ENCODE results near the gene KCNJ11. TPM values are rescaled to one million over a fixed set of nuclear protein-coding genes. Genes with fewer than 3 reads are reported as not detected.

Gene KCNJ11
- total and polyA plus RNA-seq, 10 of the 15 experiments (the other 5 are each of a cell fraction or from before 2014, with no cell fraction given) = 0.06 to 0.56 (median 0.21) TPM; not detected in 6

DNA sequence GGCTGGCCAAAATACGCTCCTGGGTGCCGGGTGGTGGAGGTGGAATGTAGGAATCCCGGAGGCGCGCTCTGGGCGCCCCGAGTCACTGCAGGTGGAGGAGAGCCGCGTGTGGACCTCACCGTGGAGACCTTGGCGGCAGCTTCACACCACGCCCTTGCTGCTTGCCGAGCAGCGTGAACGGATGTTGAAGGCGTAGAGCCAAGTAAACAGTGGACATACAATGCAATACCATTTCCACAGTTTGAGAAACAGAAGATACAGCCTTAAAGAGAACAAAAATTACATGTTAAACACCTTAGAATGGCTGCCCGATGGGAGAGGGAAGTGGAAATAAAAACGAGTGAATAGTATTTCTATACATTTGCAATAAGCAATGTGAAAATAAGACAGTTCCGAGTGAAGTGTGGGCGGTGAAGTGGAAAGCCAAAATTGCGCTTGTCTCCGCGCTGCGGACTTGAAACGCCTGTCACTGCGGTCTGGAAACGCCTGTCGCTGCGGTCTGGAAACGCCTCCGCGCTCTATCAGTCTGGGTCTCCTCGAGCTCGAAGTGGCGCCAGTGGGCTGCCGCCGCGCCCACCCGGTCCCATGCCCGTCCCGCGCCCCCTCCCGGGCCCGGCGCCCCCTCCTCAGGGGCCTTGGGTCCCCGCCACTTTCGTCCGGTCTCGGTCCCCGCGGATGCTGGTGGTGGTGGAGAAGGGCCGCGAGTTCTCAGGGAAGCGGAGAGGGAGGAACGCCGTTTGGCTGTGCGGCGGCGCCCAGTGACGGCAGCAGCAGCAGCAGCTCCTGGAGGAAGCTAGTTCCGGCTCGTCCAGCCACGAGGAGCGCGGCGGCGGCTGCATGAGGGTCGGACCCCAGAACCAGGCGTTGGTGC lies 35.3 kb downstream of the KCNJ11 start:
- Histone ChIP-seq H2AFZ (ENCODE audit: control insufficient read depth, low read depth, low read length) (peak overlapping the region; percentile 61), H3K4me2 (ENCODE audit: control insufficient read depth, insufficient read depth) (peak overlapping the region; percentile 98), H3K27me3 (replicated peaks in 1 of 2; ENCODE audit: control insufficient read depth in 2 of 2, insufficient read depth in 2 of 2, low read length in 1 of 2) (peaks cover 8 to 11% of the 10 kb centered on the region in 2 experiments; a peak in 3 of 4 replicates), H3K9ac (ENCODE audit: control insufficient read depth, insufficient read depth, low read length) (0 out of 2 replicates have a peak overlapping the region, but pooled peaks have one; percentile 11), H3K27ac (ENCODE audit: control insufficient read depth, insufficient read depth) (no peak overlapping the region), H3K79me2 (ENCODE audit: control insufficient read depth, insufficient read depth, low read length) (no peaks in the 10 kb centered on the region), H3K4me3 (peak overlapping the region; percentile 68), H3K36me3 (ENCODE audit: control insufficient read depth in 2 of 2, insufficient read depth in 2 of 2, low read length in 1 of 2) (no peaks in the 10 kb centered on the region), H3K4me1 (ENCODE audit: control insufficient read depth, insufficient read depth, low read length) (peaks cover 12% of the 10 kb centered on the region), H3K9me3 (replicated peaks; ENCODE audit: control insufficient read depth, insufficient read depth, low read length) (no peaks in the 10 kb centered on the region; the same call in 2 of the 3 replicates), H4K20me1 (ENCODE audit: control insufficient read depth, insufficient read depth) (no peaks in the 10 kb centered on the region)
- no TSS peak for BruUV-seq (replicated peaks)
- peak; percentile 71 for ATAC-seq
- peak; percentile 8 for DNase-seq (ENCODE audit: low read depth, low spot score)
- ChIA-PET SMC1A (ENCODE audit: uncharacterized antibody, unreplicated experiment) (interaction anchor here (1.2 to 2.2 kb wide), 5 partner anchors 8 to 130 kb away, joined by 3 to 15 read pairs (median 3); no protein-coding TSS in a partner anchor), CTCF (interaction anchor here (0.6 to 2.8 kb wide), 8 partner anchors 8 to 143 kb away, joined by 3 to 14 read pairs (median 4); no protein-coding TSS in a partner anchor), RAD21 (ENCODE audit: unreplicated experiment) (interaction anchor here (1.2 kb wide), 3 partner anchors 72 to 175 kb away, joined by 3 to 4 read pairs (median 3); no protein-coding TSS in a partner anchor), POLR2A (no interaction called here)
- TF ChIP-seq RUNX3 (IDR thresholded peaks at IDR 0.05; ENCODE audit: low read length) (peak; percentile 77), EZH2 (IDR thresholded peaks at IDR 0.05; ENCODE audit: borderline replicate concordance, control insufficient read depth, low read depth, low read length) (0 out of 2 replicates have a peak, but pooled peaks have one; percentile 35), NRF1 (conservative IDR thresholded peaks at IDR 0.05; ENCODE audit: low read depth, low read length) (no peak), MTA3 (IDR thresholded peaks at IDR 0.05; ENCODE audit: borderline replicate concordance, low read length) (no peak), STAT1 (conservative IDR thresholded peaks at IDR 0.05) (no peak), GATAD2B (conservative IDR thresholded peaks at IDR 0.05; ENCODE audit: low read depth) (0 out of 2 replicates have a peak, but pooled peaks have one; percentile 35), EGR1 (IDR thresholded peaks at IDR 0.05; ENCODE audit: borderline replicate concordance in 1 of 2, low read depth in 2 of 2, low read length in 2 of 2) (peak in 1 of 2 experiments; percentile 36; a peak in 1 of 3 replicates), IKZF1 (conservative IDR thresholded peaks at IDR 0.05) (peak; percentile 47; the same call in 1 of the 2 replicates), EED (IDR thresholded peaks at IDR 0.05; ENCODE audit: low read depth) (peak; percentile 37; the same call in 1 of the 2 replicates), SIX5 (IDR thresholded peaks at IDR 0.05; ENCODE audit: low read depth, low read length, severe bottlenecking) (no peak), KDM1A (IDR thresholded peaks at IDR 0.05; ENCODE audit: borderline replicate concordance) (no peak), MYB (IDR thresholded peaks at IDR 0.05; ENCODE audit: borderline replicate concordance, low read depth, low read length) (no peak), SREBF1 (IDR thresholded peaks at IDR 0.05; ENCODE audit: low read length) (no peak), SUZ12 (IDR thresholded peaks at IDR 0.05; ENCODE audit: unreplicated experiment) (peak; percentile 42), DPF2 (IDR thresholded peaks at IDR 0.05) (0 out of 2 replicates have a peak, but pooled peaks have one; percentile 57), CEBPB (IDR thresholded peaks at IDR 0.05; ENCODE audit: borderline replicate concordance in 1 of 2, low read depth in 2 of 2, low read length in 2 of 2) (no peak)
- TF ChIP-seq, protein P1, sequence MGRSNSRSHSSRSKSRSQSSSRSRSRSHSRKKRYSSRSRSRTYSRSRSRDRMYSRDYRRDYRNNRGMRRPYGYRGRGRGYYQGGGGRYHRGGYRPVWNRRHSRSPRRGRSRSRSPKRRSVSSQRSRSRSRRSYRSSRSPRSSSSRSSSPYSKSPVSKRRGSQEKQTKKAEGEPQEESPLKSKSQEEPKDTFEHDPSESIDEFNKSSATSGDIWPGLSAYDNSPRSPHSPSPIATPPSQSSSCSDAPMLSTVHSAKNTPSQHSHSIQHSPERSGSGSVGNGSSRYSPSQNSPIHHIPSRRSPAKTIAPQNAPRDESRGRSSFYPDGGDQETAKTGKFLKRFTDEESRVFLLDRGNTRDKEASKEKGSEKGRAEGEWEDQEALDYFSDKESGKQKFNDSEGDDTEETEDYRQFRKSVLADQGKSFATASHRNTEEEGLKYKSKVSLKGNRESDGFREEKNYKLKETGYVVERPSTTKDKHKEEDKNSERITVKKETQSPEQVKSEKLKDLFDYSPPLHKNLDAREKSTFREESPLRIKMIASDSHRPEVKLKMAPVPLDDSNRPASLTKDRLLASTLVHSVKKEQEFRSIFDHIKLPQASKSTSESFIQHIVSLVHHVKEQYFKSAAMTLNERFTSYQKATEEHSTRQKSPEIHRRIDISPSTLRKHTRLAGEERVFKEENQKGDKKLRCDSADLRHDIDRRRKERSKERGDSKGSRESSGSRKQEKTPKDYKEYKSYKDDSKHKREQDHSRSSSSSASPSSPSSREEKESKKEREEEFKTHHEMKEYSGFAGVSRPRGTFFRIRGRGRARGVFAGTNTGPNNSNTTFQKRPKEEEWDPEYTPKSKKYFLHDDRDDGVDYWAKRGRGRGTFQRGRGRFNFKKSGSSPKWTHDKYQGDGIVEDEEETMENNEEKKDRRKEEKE (IDR thresholded peaks at IDR 0.05) = no peak
- TF ChIP-seq, protein P2, sequence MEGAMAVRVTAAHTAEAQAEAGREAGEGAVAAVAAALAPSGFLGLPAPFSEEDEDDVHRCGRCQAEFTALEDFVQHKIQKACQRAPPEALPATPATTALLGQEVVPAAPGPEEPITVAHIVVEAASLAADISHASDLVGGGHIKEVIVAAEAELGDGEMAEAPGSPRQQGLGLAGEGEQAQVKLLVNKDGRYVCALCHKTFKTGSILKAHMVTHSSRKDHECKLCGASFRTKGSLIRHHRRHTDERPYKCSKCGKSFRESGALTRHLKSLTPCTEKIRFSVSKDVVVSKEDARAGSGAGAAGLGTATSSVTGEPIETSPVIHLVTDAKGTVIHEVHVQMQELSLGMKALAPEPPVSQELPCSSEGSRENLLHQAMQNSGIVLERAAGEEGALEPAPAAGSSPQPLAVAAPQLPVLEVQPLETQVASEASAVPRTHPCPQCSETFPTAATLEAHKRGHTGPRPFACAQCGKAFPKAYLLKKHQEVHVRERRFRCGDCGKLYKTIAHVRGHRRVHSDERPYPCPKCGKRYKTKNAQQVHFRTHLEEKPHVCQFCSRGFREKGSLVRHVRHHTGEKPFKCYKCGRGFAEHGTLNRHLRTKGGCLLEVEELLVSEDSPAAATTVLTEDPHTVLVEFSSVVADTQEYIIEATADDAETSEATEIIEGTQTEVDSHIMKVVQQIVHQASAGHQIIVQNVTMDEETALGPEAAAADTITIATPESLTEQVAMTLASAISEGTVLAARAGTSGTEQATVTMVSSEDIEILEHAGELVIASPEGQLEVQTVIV (IDR thresholded peaks at IDR 0.05; ENCODE audit: borderline replicate concordance, partially characterized antibody) = no peak
- in situ Hi-C loops (cut with MboI) (no loop called here), intact Hi-C loops (cut with micrococcal nuclease; ENCODE audit: unreplicated experiment) (no loop called here)
- peak; percentile 59 for FAIRE-seq
- whole genome bisulfite sequencing (ENCODE audit: insufficient coverage, insufficient replicate concordance, low lambda C conversion rate, missing lambda C conversion rate) = 2% methylated on average over 68 of the region's 69 CpGs
